GM23338 (cell line): ENCODE data around the gene PSMD2. TPM values are rescaled to one million over a fixed set of nuclear protein-coding genes. Genes with fewer than 3 reads are reported as not detected.

Experiments
- ATAC-seq: fragments of 200-7000 bp; cut with Tn5 transposase; 3 replicates; pipeline ENCODE4 v1.9.1; 2020
- DNase-seq: peaks from one replicate; pipeline ENCODE4 v3.0.0-alpha.2; 2015; ENCODE audit warnings: low spot score
- H2AFZ ChIP-seq: fragments of 200-600 bp; sonication (generic); 2 replicates; pipeline ENCODE4 v1.8.0; 2016; ENCODE audit warnings: antibody characterized with exemption, mild to moderate bottlenecking, moderate library complexity
- H3F3A ChIP-seq: fragments of 200-600 bp; sonication (generic); replicated peaks from 2 replicates; pipeline ENCODE4 v1.8.0; 2017; ENCODE audit warnings: antibody characterized with exemption, mixed run types, low read depth
- H3K27ac ChIP-seq: fragments of 200-600 bp; sonication (generic); 2 replicates; pipeline ENCODE4 v1.6.1; 2016; ENCODE audit warnings: low read depth
- H3K27me3 ChIP-seq: fragments of 200-600 bp; sonication (generic); 2 replicates; pipeline ENCODE4 v1.8.0; 2016; ENCODE audit warnings: mild to moderate bottlenecking, mixed run types, moderate library complexity; ENCODE audit not compliant: insufficient read depth
- H3K36me3 ChIP-seq: fragments of 200-600 bp; sonication (generic); 2 replicates; pipeline ENCODE4 v1.8.0; 2016; ENCODE audit warnings: mild to moderate bottlenecking; ENCODE audit not compliant: insufficient read depth
- H3K4me1 ChIP-seq: fragments of 200-600 bp; sonication (generic); 2 replicates; pipeline ENCODE4 v1.8.0; 2016; ENCODE audit warnings: mild to moderate bottlenecking, moderate library complexity; ENCODE audit not compliant: insufficient read depth
- H3K4me2 ChIP-seq: fragments of 200-600 bp; sonication (generic); 2 replicates; pipeline ENCODE4 v1.7.1; 2017; ENCODE audit warnings: mixed run types
- H3K4me3 ChIP-seq: fragments of 200-600 bp; sonication (generic); 2 replicates; pipeline ENCODE4 v1.6.1; 2016; ENCODE audit warnings: mixed run types
- H3K79me2 ChIP-seq: fragments of 200-600 bp; sonication (generic); replicated peaks from 2 replicates; pipeline ENCODE4 v1.8.0; 2017; ENCODE audit warnings: mild to moderate bottlenecking; ENCODE audit not compliant: insufficient read depth
- H3K9me2 ChIP-seq: fragments of 200-600 bp; sonication (generic); 2 replicates; pipeline ENCODE4 v1.8.0; 2017; ENCODE audit not compliant: insufficient read depth
- H4K20me1 ChIP-seq: fragments of 200-600 bp; sonication (generic); replicated peaks from 2 replicates; pipeline ENCODE4 v1.8.0; 2017; ENCODE audit warnings: mild to moderate bottlenecking; ENCODE audit not compliant: insufficient read depth
- H3K27ac Mint-ChIP-seq: 2 replicates; pipeline ENCODE4 v1.8.0; 2020; ENCODE audit warnings: inconsistent platforms, mild to moderate bottlenecking, moderate library complexity, mixed read lengths
- H3K27me3 Mint-ChIP-seq: 3 replicates; pipeline ENCODE4 v1.8.0; 2022; ENCODE audit warnings: low read depth, mild to moderate bottlenecking, moderate library complexity, mixed read lengths, inconsistent platforms; ENCODE audit not compliant: insufficient read depth, poor library complexity
- H3K36me3 Mint-ChIP-seq: 3 replicates; pipeline ENCODE4 v1.8.0; 2021; ENCODE audit warnings: low read depth, mild to moderate bottlenecking, inconsistent platforms, moderate library complexity, mixed read lengths
- H3K4me1 Mint-ChIP-seq: 3 replicates; pipeline ENCODE4 v1.8.0; 2020; ENCODE audit warnings: mild to moderate bottlenecking, inconsistent platforms, mixed read lengths
- H3K4me3 Mint-ChIP-seq: 3 replicates; pipeline ENCODE4 v1.8.0; 2021; ENCODE audit warnings: moderate library complexity, mild to moderate bottlenecking, inconsistent platforms, mixed read lengths
- H3K9me3 Mint-ChIP-seq: 3 replicates; pipeline ENCODE4 v1.8.0; 2020; ENCODE audit warnings: moderate library complexity, mild to moderate bottlenecking, inconsistent platforms, mixed read lengths
- CREB1 ChIP-seq: fragments of 250-450 bp; sonication (Bioruptor Pico); IDR thresholded peaks from 2 replicates; pipeline ENCODE4 v1.5.0; 2020; ENCODE audit warnings: low read depth, mild to moderate bottlenecking, moderate library complexity
- ETS1 ChIP-seq: IDR thresholded peaks from 2 replicates; pipeline ENCODE4 v1.6.1; 2016; ENCODE audit warnings: antibody characterized with exemption
- EZH2 ChIP-seq: fragments of 200-600 bp; sonication (generic); IDR thresholded peaks from one replicate; pipeline ENCODE4 v1.8.0; 2017; ENCODE audit warnings: antibody characterized with exemption, mild to moderate bottlenecking, low read depth; ENCODE audit not compliant: unreplicated experiment
- POLR2AphosphoS5 ChIP-seq: IDR thresholded peaks from 2 replicates; pipeline ENCODE4 v1.6.1; 2016; ENCODE audit warnings: antibody characterized with exemption, low read depth
- REST ChIP-seq: IDR thresholded peaks from one replicate; pipeline ENCODE4 v1.6.1; 2018; ENCODE audit warnings: antibody characterized with exemption; ENCODE audit not compliant: unreplicated experiment
- STAT1 ChIP-seq: IDR thresholded peaks from one replicate; pipeline ENCODE4 v1.6.1; 2016; ENCODE audit warnings: antibody characterized with exemption; ENCODE audit not compliant: unreplicated experiment
- ZNF114 ChIP-seq: fragments of 250-450 bp; sonication (Bioruptor Pico); IDR thresholded peaks from 2 replicates; pipeline ENCODE4 v1.5.0; 2020; ENCODE audit warnings: mild to moderate bottlenecking, moderate library complexity
- ZNF331 ChIP-seq: fragments of 250-450 bp; sonication (Bioruptor Pico); IDR thresholded peaks from 2 replicates; pipeline ENCODE4 v1.5.0; 2020; ENCODE audit warnings: low read depth, mild to moderate bottlenecking, moderate library complexity
- ZNF462 ChIP-seq: fragments of 250-450 bp; sonication (Bioruptor Pico); IDR thresholded peaks from 2 replicates; pipeline ENCODE4 v1.5.0; 2020; ENCODE audit warnings: mild to moderate bottlenecking, moderate library complexity
- polyA plus RNA-seq: library from polyadenylated mRNA; unstranded; fragments of >200 nt; fragmentation: Nextera tagmentation; extraction: Ambion mirVana; gene quantifications from 2 replicates; pipeline ENCODE4 v1.2.1, GENCODE V29; 2016
- total RNA-seq: library from RNA; depleted of rRNA; stranded (reverse); fragments of >200 nt; shearing (Covaris generic); gene quantifications from 2 replicates; pipeline ENCODE4 v1.2.3, GENCODE V29; 2014

Gene PSMD2
- total and polyA plus RNA-seq, 2 experiments from 2014 or later: 117 to 507 TPM

GRCh38 chr3:184300378-184300720, 1.3 kb downstream of the PSMD2 start:
- H3K9me3 Mint-ChIP-seq: no peaks in the 10 kb centered on the region
- H3K4me1 Mint-ChIP-seq: peaks cover 10% of the 10 kb centered on the region
- Histone ChIP-seq H3K4me1 (peaks cover 7% of the 10 kb centered on the region; the same call in 1 of the 2 replicates), H3K4me2 (peak overlapping the region; percentile 99), H4K20me1 (peaks cover 21% of the 10 kb centered on the region), H3K27me3 (no peaks in the 10 kb centered on the region), H3K9me2 (no peaks in the 10 kb centered on the region), H3K79me2 (peaks cover 41% of the 10 kb centered on the region), H3K36me3 (peaks cover 37% of the 10 kb centered on the region), H3K27ac (peak overlapping the region; percentile 45; the same call in 1 of the 2 replicates), H3F3A (peaks cover 15% of the 10 kb centered on the region; the same call in 1 of the 2 replicates), H3K4me3 (peak overlapping the region; percentile 98), H2AFZ (no peak overlapping the region)
- DNase-seq (no peak), ATAC-seq (no peak)
- H3K36me3 Mint-ChIP-seq: peaks cover 60% of the 10 kb centered on the region
- H3K4me3 Mint-ChIP-seq: peak overlapping the region; percentile 99
- H3K27ac Mint-ChIP-seq: no peak overlapping the region
- TF ChIP-seq ZNF462 (CRISPR knock-in tag): no peak
- no peak for TF ChIP-seq EZH2
- TF ChIP-seq ZNF114 (CRISPR knock-in tag): no peak
- TF ChIP-seq REST: no peak
- no peak for TF ChIP-seq CREB1 (CRISPR knock-in tag)
- no peak for TF ChIP-seq POLR2AphosphoS5
- TF ChIP-seq ETS1: no peak
- no peak for TF ChIP-seq STAT1
- no peak for TF ChIP-seq ZNF331 (CRISPR knock-in tag)
- H3K27me3 Mint-ChIP-seq: peaks cover 10% of the 10 kb centered on the region
